ENCODE data around the gene GUCY1A2.
A peak's percentile ranks its signal among the peaks of the same experiment; 100 is the strongest.
"Not testable (repeated sequence)": the region's sequence is repeated elsewhere in the genome, so short reads cannot be mapped to it uniquely, and the experiment has no call there.

The GUCY1A2 gene

GRCh38 chr11:106943089-106943488 is 75.2 kb downstream of the GUCY1A2 start:
- no peak for DNase-seq (ENCODE audit: low spot score)

- no peak for DNase-seq (ENCODE audit: low spot score)
Observed at GRCh38 chr11:106939157-106939556, 79.1 kb downstream of the GUCY1A2 start.

GRCh38 chr11:106937111-106937510 is 81.2 kb downstream of the GUCY1A2 start:
- DNase-seq (ENCODE audit: low spot score), result no peak

GRCh38 chr11:106925245-106925644 is 93.0 kb downstream of the GUCY1A2 start:
- DNase-seq (ENCODE audit: low spot score), result no peak

GRCh38 chr11:106920899-106921509 is 97.3 kb downstream of the GUCY1A2 start:
- no peak for DNase-seq (ENCODE audit: low spot score)

- DNase-seq (ENCODE audit: low spot score), result peak; percentile 48
Observed at GRCh38 chr11:106917973-106918372, 100.3 kb downstream of the GUCY1A2 start.

- no peak for DNase-seq (ENCODE audit: low spot score)
Observed at GRCh38 chr11:106914409-106914808, 103.9 kb downstream of the GUCY1A2 start.

GRCh38 chr11:106913141-106913540 is 105.1 kb downstream of the GUCY1A2 start:
- DNase-seq (ENCODE audit: low spot score), result no peak

GRCh38 chr11:106904826-106905225 is 113.5 kb downstream of the GUCY1A2 start:
- DNase-seq (ENCODE audit: low spot score), result no peak

- DNase-seq (ENCODE audit: low spot score), result no peak
Observed at GRCh38 chr11:106889718-106890117, 128.6 kb downstream of the GUCY1A2 start.

GRCh38 chr11:106888386-106888785 is 129.9 kb downstream of the GUCY1A2 start:
- DNase-seq (ENCODE audit: low spot score), result no peak

GRCh38 chr11:106883693-106884092 is 134.6 kb downstream of the GUCY1A2 start:
- not testable (repeated sequence) for DNase-seq (ENCODE audit: low spot score)

GRCh38 chr11:106879832-106880546 is 138.3 kb downstream of the GUCY1A2 start:
- peak; percentile 29 for DNase-seq (ENCODE audit: low spot score)

GRCh38 chr11:106879029-106879428 is 139.2 kb downstream of the GUCY1A2 start:
- DNase-seq (ENCODE audit: low spot score), result no peak

GRCh38 chr11:106875013-106875412 is 143.3 kb downstream of the GUCY1A2 start:
- DNase-seq (ENCODE audit: low spot score), result no peak

- no peak for DNase-seq (ENCODE audit: low spot score)
Observed at GRCh38 chr11:106872246-106872645, 146.0 kb downstream of the GUCY1A2 start.

GRCh38 chr11:106858200-106858599 is 160.1 kb downstream of the GUCY1A2 start:
- no peak for DNase-seq (ENCODE audit: low spot score)

- DNase-seq (ENCODE audit: low spot score), result no peak
Observed at GRCh38 chr11:106856566-106856965, 161.7 kb downstream of the GUCY1A2 start.

- DNase-seq (ENCODE audit: low spot score), result no peak
Observed at GRCh38 chr11:106854429-106854828, 163.8 kb downstream of the GUCY1A2 start.

GRCh38 chr11:106853850-106854401 is 164.3 kb downstream of the GUCY1A2 start:
- no peak for DNase-seq (ENCODE audit: low spot score)

- DNase-seq (ENCODE audit: low spot score), result no peak
Observed at GRCh38 chr11:106852779-106853178, 165.5 kb downstream of the GUCY1A2 start.

- no peak for DNase-seq (ENCODE audit: low spot score)
Observed at GRCh38 chr11:106848526-106848925, 169.8 kb downstream of the GUCY1A2 start.

GRCh38 chr11:106842134-106842533 is 176.1 kb downstream of the GUCY1A2 start:
- DNase-seq (ENCODE audit: low spot score), result no peak
